Neural progenitor cell (in vitro differentiated cells): ENCODE measurements around the gene LMF2.
A peak's percentile ranks its signal among the peaks of the same experiment; 100 is the strongest.

Source experiments
- EZH2phosphoT487 ChIP-seq: fragments of 200-600 bp; sonication (generic); IDR thresholded peaks from 2 replicates; pipeline ENCODE4 v1.6.1; 2017; ENCODE audit warnings: antibody characterized with exemption
- TF ChIP-seq, protein P1 (sequence below): fragments of 200-600 bp; sonication (generic); IDR thresholded peaks from 2 replicates; pipeline ENCODE4 v1.5.1; 2017; ENCODE audit warnings: antibody characterized with exemption, mild to moderate bottlenecking

DNA sequence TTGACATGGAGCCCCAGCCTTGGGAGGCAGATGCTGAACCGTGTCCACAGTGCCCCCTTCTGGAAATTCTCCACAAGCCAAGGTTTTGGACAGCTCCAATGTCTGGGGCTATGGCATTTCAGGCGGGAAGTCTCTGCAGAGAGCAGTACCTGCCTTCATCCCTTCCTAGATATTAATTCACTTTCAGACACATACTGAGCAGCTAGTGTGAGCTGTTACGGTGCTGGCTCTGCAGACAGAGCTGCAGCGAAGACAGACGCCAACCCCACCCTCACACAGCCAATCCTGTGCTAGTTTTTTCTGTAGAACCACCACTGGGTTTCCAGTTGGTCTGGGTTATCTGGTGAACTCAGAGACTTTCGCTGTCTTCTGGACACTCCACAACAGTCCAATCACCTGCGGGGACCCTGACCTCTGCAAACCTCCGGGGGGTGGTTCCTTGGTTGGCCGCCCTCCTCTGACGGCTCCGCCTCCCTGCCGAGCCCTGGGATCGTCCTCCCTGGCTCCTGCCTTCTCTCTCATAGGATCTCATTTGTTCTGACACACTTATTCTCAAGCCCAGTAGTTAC is 9.1 kb downstream of the LMF2 start:
- TF ChIP-seq, protein P1, sequence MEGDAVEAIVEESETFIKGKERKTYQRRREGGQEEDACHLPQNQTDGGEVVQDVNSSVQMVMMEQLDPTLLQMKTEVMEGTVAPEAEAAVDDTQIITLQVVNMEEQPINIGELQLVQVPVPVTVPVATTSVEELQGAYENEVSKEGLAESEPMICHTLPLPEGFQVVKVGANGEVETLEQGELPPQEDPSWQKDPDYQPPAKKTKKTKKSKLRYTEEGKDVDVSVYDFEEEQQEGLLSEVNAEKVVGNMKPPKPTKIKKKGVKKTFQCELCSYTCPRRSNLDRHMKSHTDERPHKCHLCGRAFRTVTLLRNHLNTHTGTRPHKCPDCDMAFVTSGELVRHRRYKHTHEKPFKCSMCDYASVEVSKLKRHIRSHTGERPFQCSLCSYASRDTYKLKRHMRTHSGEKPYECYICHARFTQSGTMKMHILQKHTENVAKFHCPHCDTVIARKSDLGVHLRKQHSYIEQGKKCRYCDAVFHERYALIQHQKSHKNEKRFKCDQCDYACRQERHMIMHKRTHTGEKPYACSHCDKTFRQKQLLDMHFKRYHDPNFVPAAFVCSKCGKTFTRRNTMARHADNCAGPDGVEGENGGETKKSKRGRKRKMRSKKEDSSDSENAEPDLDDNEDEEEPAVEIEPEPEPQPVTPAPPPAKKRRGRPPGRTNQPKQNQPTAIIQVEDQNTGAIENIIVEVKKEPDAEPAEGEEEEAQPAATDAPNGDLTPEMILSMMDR, result peak; percentile 75
- no peak for TF ChIP-seq EZH2phosphoT487
